ENCODE data around the gene SAMM50. TPM values are rescaled to one million over a fixed set of nuclear protein-coding genes. Genes with fewer than 3 reads are reported as not detected.

Gene SAMM50
- total and polyA plus RNA-seq, 10 of the 15 experiments (the other 5 are each of a cell fraction or from before 2014, with no cell fraction given): 38.2 to 126 (median 62.4) TPM

- intact Hi-C loops (cut with micrococcal nuclease; ENCODE audit: unreplicated experiment) (no loop called here), in situ Hi-C loops (cut with MboI) (loop anchor here (10.0 to 25.0 kb wide), 2 partner anchors 1107 to 1370 kb away; no protein-coding TSS in a partner anchor)
- Histone ChIP-seq H3K36me3 (ENCODE audit: control insufficient read depth in 2 of 2, insufficient read depth in 2 of 2, low read length in 1 of 2) (peaks cover 4 to 30% of the 10 kb centered on the region in 2 experiments), H3K9ac (ENCODE audit: control insufficient read depth, insufficient read depth, low read length) (no peak overlapping the region), H3K79me2 (ENCODE audit: control insufficient read depth, insufficient read depth, low read length) (peaks cover 89% of the 10 kb centered on the region), H3K4me1 (ENCODE audit: control insufficient read depth, insufficient read depth, low read length) (peaks cover 23% of the 10 kb centered on the region), H2AFZ (ENCODE audit: control insufficient read depth, low read depth, low read length) (no peak overlapping the region), H3K4me2 (ENCODE audit: control insufficient read depth, insufficient read depth) (no peak overlapping the region), H4K20me1 (ENCODE audit: control insufficient read depth, insufficient read depth) (0 out of 2 replicates have a peak, but pooled peaks cover 2% of the 10 kb centered on the region), H3K27me3 (replicated peaks in 1 of 2; ENCODE audit: control insufficient read depth in 2 of 2, insufficient read depth in 2 of 2, low read length in 1 of 2) (no peaks in the 10 kb centered on the region), H3K4me3 (no peak overlapping the region), H3K9me3 (replicated peaks; ENCODE audit: control insufficient read depth, insufficient read depth, low read length) (no peaks in the 10 kb centered on the region; the same call in 2 of the 3 replicates), H3K27ac (ENCODE audit: control insufficient read depth, insufficient read depth) (no peak overlapping the region)
- SMC1A ChIA-PET (ENCODE audit: uncharacterized antibody, unreplicated experiment): interaction anchor here (1.1 to 1.6 kb wide), 4 partner anchors 10 to 39 kb away, joined by 3 to 5 read pairs (median 4); no protein-coding TSS in a partner anchor
- BruUV-seq (replicated peaks): no TSS peak
- CTCF ChIA-PET: interaction anchor here (1.4 to 2.9 kb wide), 3 partner anchors 36 to 39 kb away, joined by 4 to 12 read pairs (median 8); no protein-coding TSS in a partner anchor
- RAD21 ChIA-PET (ENCODE audit: unreplicated experiment): interaction anchor here (1.2 kb wide), 1 partner anchor 39 kb away, joined by 3 read pairs; no protein-coding TSS in a partner anchor
- DNase-seq (ENCODE audit: low read depth, low spot score) (no peak), ATAC-seq (no peak), FAIRE-seq (no peak)
- TF ChIP-seq POLR2AphosphoS5 (IDR thresholded peaks at IDR 0.05; ENCODE audit: low read length) (no peak), IKZF1 (conservative IDR thresholded peaks at IDR 0.05) (no peak), ZNF207 (IDR thresholded peaks at IDR 0.05; ENCODE audit: borderline replicate concordance) (no peak), FOXK2 (IDR thresholded peaks at IDR 0.05) (no peak), NFIC (IDR thresholded peaks at IDR 0.05; ENCODE audit: low read depth, low read length) (no peak), KAT2A (conservative IDR thresholded peaks at IDR 0.05; ENCODE audit: control insufficient read depth, low read depth, low read length) (no peak), IRF4 (IDR thresholded peaks at IDR 0.05; ENCODE audit: low read depth, low read length) (no peak), PKNOX1 (IDR thresholded peaks at IDR 0.05) (no peak), RELA (IDR thresholded peaks at IDR 0.05; ENCODE audit: borderline replicate concordance, partially characterized antibody) (no peak), SMAD1 (IDR thresholded peaks at IDR 0.05; ENCODE audit: low read depth, partially characterized antibody) (no peak), MTA3 (IDR thresholded peaks at IDR 0.05; ENCODE audit: borderline replicate concordance, low read length) (no peak), BHLHE40 (IDR thresholded peaks at IDR 0.05; ENCODE audit: borderline replicate concordance in 1 of 2, low read depth in 2 of 2, low read length in 1 of 2) (no peak), BCL3 (IDR thresholded peaks at IDR 0.05; ENCODE audit: borderline replicate concordance, insufficient read depth, low read depth, low read length, poor library complexity, severe bottlenecking) (no peak)
- POLR2A ChIA-PET: interaction anchor here (0.6 to 1.7 kb wide), 2 partner anchors 8 to 15 kb away, joined by 3 to 4 read pairs; no protein-coding TSS in a partner anchor
- 92% methylated on average over 14 of the region's 14 CpGs for whole genome bisulfite sequencing (ENCODE audit: insufficient coverage, insufficient replicate concordance, low lambda C conversion rate, missing lambda C conversion rate)
Observed at GRCh38 chr22:44032126-44032730, 77.0 kb downstream of the SAMM50 start.

Measured in GM12878 (cell line).